Mesothelial cell of epicardium (in vitro differentiated cells): Measurements from ENCODE around the gene UGCG. TPM values are rescaled to one million over a fixed set of nuclear protein-coding genes. Genes with fewer than 3 reads are reported as not detected.
"Not testable (repeated sequence)": the region's sequence is repeated elsewhere in the genome, so short reads cannot be mapped to it uniquely, and the experiment has no call there.

Experiments
- DNase-seq, 2 experiments: peaks; one replicate each; pipeline ENCODE4 v3.0.0; 2021; ENCODE audit warnings: low spot score in 2 of 2; ENCODE audit not compliant: unreplicated experiment in 2 of 2
- H3K27ac Mint-ChIP-seq: 2 replicates; pipeline ENCODE4 v1.8.0; 2021; ENCODE audit warnings: mixed read lengths
- H3K27me3 Mint-ChIP-seq: 2 replicates; pipeline ENCODE4 v1.8.0; 2021; ENCODE audit warnings: low read depth, mixed read lengths
- H3K36me3 Mint-ChIP-seq: 2 replicates; pipeline ENCODE4 v1.8.0; 2021; ENCODE audit warnings: mixed read lengths
- H3K4me1 Mint-ChIP-seq: 2 replicates; pipeline ENCODE4 v1.8.0; 2021; ENCODE audit warnings: mixed read lengths
- H3K4me3 Mint-ChIP-seq: 2 replicates; pipeline ENCODE4 v1.8.0; 2021; ENCODE audit warnings: mild to moderate bottlenecking, moderate library complexity, mixed read lengths
- H3K9me3 Mint-ChIP-seq: 2 replicates; pipeline ENCODE4 v1.8.0; 2021; ENCODE audit warnings: mixed read lengths
- total RNA-seq: library from RNA; stranded (reverse); gene quantifications from 3 replicates; pipeline ENCODE4 v1.2.1, GENCODE V29; 2021
- TF ChIP-seq, protein P1 (sequence below): fragments of 200-600 bp; sonication (generic); IDR thresholded peaks from one replicate; pipeline ENCODE4 v1.5.0; 2021; ENCODE audit warnings: antibody characterized with exemption; ENCODE audit not compliant: unreplicated experiment

UGCG gene
- total RNA-seq, 1 donor from 2014 or later = 27.0 TPM

GRCh38 chr9:111876179-111876578 lies 20.4 kb upstream of the UGCG start:
- H3K9me3 Mint-ChIP-seq = peaks cover 10% of the 10 kb centered on the region
- no peaks in the 10 kb centered on the region for H3K36me3 Mint-ChIP-seq
- peaks cover 11% of the 10 kb centered on the region for H3K4me1 Mint-ChIP-seq
- no peaks in the 10 kb centered on the region for H3K27me3 Mint-ChIP-seq
- TF ChIP-seq, protein P1, sequence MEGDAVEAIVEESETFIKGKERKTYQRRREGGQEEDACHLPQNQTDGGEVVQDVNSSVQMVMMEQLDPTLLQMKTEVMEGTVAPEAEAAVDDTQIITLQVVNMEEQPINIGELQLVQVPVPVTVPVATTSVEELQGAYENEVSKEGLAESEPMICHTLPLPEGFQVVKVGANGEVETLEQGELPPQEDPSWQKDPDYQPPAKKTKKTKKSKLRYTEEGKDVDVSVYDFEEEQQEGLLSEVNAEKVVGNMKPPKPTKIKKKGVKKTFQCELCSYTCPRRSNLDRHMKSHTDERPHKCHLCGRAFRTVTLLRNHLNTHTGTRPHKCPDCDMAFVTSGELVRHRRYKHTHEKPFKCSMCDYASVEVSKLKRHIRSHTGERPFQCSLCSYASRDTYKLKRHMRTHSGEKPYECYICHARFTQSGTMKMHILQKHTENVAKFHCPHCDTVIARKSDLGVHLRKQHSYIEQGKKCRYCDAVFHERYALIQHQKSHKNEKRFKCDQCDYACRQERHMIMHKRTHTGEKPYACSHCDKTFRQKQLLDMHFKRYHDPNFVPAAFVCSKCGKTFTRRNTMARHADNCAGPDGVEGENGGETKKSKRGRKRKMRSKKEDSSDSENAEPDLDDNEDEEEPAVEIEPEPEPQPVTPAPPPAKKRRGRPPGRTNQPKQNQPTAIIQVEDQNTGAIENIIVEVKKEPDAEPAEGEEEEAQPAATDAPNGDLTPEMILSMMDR = no peak
- H3K27ac Mint-ChIP-seq = no peak overlapping the region
- DNase-seq = no peak
- H3K4me3 Mint-ChIP-seq = no peak overlapping the region

DNA sequence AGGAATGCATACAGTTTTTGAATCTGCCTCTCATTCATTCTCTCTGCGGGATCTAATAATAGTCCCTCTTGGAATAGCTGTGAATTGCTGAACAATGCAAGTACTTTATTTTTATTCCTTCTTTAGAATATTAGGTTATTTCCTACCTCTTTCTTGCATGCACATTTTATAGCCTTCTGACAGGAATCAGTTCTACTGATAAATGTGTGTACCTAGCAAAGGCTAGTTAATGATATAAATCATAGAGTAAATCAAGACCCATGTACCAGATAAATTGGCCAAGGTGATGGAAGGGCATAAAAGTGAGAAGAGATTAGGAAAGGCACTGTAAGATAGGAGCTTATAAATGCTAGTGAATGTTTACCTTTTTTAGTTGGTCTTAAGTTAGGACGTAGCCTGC lies 19.2 kb upstream of the UGCG start:
- DNase-seq = no peak
- no peaks in the 10 kb centered on the region for H3K36me3 Mint-ChIP-seq
- no peaks in the 10 kb centered on the region for H3K27me3 Mint-ChIP-seq
- H3K27ac Mint-ChIP-seq = no peak overlapping the region
- TF ChIP-seq, protein P1 = no peak
- peaks cover 15% of the 10 kb centered on the region for H3K9me3 Mint-ChIP-seq
- H3K4me3 Mint-ChIP-seq = no peak overlapping the region
- H3K4me1 Mint-ChIP-seq = peaks cover 7% of the 10 kb centered on the region

DNA sequence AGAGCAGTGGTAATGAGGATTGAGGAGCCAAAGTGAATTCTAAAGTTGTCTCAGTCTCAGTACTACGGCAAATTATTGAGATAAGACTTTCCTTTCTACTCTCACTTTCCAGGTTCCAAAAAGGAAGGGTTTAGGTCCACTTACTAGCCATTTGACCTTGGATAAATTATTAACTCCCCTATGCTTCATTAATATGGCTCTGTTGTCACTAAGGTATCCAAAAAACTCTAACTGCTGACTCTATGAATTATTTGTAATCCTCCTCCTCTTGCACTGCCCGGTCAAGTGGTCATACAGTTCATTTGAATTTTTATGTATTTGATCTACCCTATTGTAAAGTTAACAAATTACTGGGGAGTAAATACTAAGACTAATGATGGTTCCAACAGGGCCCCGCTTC lies 17.7 kb upstream of the UGCG start:
- no peaks in the 10 kb centered on the region for H3K27me3 Mint-ChIP-seq
- TF ChIP-seq, protein P1 = no peak
- DNase-seq = no peak
- no peak overlapping the region for H3K27ac Mint-ChIP-seq
- H3K9me3 Mint-ChIP-seq = peaks cover 20% of the 10 kb centered on the region
- no peak overlapping the region for H3K4me3 Mint-ChIP-seq
- H3K36me3 Mint-ChIP-seq = no peaks in the 10 kb centered on the region
- H3K4me1 Mint-ChIP-seq = peaks cover 6% of the 10 kb centered on the region

- no peak for DNase-seq
- Mint-ChIP-seq H3K27ac (no peak overlapping the region), H3K4me1 (peaks cover under 1% of the 10 kb centered on the region), H3K36me3 (no peaks in the 10 kb centered on the region), H3K27me3 (no peaks in the 10 kb centered on the region), H3K9me3 (peaks cover 5% of the 10 kb centered on the region), H3K4me3 (no peak overlapping the region)
- TF ChIP-seq, protein P1 = no peak
Measured at GRCh38 chr9:111886983-111887718, 9.5 kb upstream of the UGCG start.

DNA sequence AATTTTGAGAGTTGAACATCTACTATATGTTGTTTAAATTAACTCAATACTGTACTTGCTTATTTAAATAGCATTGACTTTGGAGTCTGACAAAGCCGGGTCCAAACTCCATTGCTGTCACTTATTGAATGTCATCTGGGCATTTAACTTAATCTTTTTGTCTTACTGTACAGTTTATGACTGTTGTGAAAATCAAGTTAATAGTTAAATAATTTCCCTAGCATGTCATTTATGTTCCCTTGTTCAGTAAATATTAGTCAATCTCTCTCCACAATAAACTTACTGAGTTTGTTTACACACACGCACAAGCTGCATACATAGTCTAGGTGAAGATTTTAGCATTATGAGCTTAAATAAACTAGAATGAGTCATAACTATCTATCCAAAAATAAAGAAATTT lies 6.3 kb upstream of the UGCG start:
- H3K27ac Mint-ChIP-seq = no peak overlapping the region
- no peaks in the 10 kb centered on the region for H3K36me3 Mint-ChIP-seq
- no peaks in the 10 kb centered on the region for H3K27me3 Mint-ChIP-seq
- no peaks in the 10 kb centered on the region for H3K9me3 Mint-ChIP-seq
- DNase-seq = no peak
- H3K4me1 Mint-ChIP-seq = peaks cover 2% of the 10 kb centered on the region
- TF ChIP-seq, protein P1 = no peak
- H3K4me3 Mint-ChIP-seq = no peak overlapping the region

DNA sequence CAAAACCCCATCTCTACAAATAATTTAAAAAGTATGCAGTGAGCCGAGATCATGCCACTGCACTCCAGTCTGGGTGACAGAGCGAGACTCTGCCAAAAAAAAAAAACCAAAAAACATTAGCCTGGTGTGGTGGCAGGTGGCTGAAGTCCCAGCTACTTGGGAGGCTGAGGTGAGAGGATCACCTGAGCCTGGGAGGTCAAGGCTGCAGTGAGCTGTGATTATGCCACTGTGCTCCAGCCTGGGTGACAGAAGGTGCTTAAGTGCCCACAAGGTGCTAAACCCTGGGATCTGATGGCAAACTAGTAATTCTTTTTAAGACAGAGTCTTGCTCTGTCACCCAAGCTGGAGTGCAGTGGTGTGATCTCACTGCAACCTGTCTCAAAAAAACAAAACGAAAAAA lies 5.7 kb upstream of the UGCG start:
- not testable (repeated sequence) for H3K4me1 Mint-ChIP-seq, H3K27me3 Mint-ChIP-seq, H3K27ac Mint-ChIP-seq, H3K4me3 Mint-ChIP-seq, H3K9me3 Mint-ChIP-seq, DNase-seq, H3K36me3 Mint-ChIP-seq
